Right lobe of liver (tissue), 4 donors: ENCODE data around the gene AKTIP.

Experiments used
- CTCF ChIP-seq, 4 donors: fragments of 200-600 bp in 3 of 4; fragments of 450-650 bp in 1 of 4; IDR thresholded peaks; one replicate each; pipeline versions ENCODE4 v1.5.1 to v1.8.0; 2016 to 2022; ENCODE audit warnings: antibody characterized with exemption in 4 of 4, mild to moderate bottlenecking in 2 of 4
- POLR2A ChIP-seq: fragments of 450-650 bp; IDR thresholded peaks from one replicate; pipeline ENCODE4 v1.6.1; 2017; ENCODE audit warnings: antibody characterized with exemption, mild to moderate bottlenecking
- donor health status: DM: no; HTN: no; CAD: no.
- donor health status: DM: no; HTN: no; CAD: no.
- donor health status: DM: no; HTN: yes; CAD: no.

GRCh38 chr16:53445534-53445933 is 57.5 kb downstream of the AKTIP start:
- no peak for TF ChIP-seq POLR2A
- no peak for TF ChIP-seq CTCF (IDR thresholded peaks at IDR 0.05)
